ENCODE data around the gene RDH16.

The RDH16 gene

GRCh38 chr12:56957229-56958052 is at the start of gene RDH16:
Gene RDH16 (minus strand): TSS chr12:56957608. CDS start chr12:56957462, 146 bp downstream.
- DNase-seq, result no peak

GRCh38 chr12:57006809-57007475 is 49.5 kb upstream of the RDH16 start:
- no peak for DNase-seq

GRCh38 chr12:57005980-57006808 is 48.8 kb upstream of the RDH16 start, which contains the start of gene ZBTB39:
Gene ZBTB39 (minus strand): TSS chr12:57006546. CDS start chr12:57004917, 1,629 bp downstream.
- peak; percentile 77 for DNase-seq

GRCh38 chr12:57004651-57005050 is 47.2 kb upstream of the RDH16 start:
- DNase-seq, result no peak

GRCh38 chr12:57003395-57003794 is 46.0 kb upstream of the RDH16 start:
- DNase-seq, result no peak

GRCh38 chr12:57001448-57001906 is 44.1 kb upstream of the RDH16 start:
- peak; percentile 81 for DNase-seq

GRCh38 chr12:57000393-57000792 is 43.0 kb upstream of the RDH16 start:
- peak; percentile 39 for DNase-seq

GRCh38 chr12:56999456-56999855 is 42.0 kb upstream of the RDH16 start:
- DNase-seq, result no peak

- DNase-seq, result peak; percentile 79
Observed at GRCh38 chr12:56998981-56999380, 41.6 kb upstream of the RDH16 start.

GRCh38 chr12:56998316-56998715 is 40.9 kb upstream of the RDH16 start:
- no peak for DNase-seq

GRCh38 chr12:56996793-56997545 is 39.6 kb upstream of the RDH16 start:
- no peak for DNase-seq

- no peak for DNase-seq
Observed at GRCh38 chr12:56995930-56996496, 38.6 kb upstream of the RDH16 start.

- no peak for DNase-seq
Observed at GRCh38 chr12:56995201-56995929, 38.0 kb upstream of the RDH16 start.

- DNase-seq, result no peak
Observed at GRCh38 chr12:56994231-56994746, 36.9 kb upstream of the RDH16 start.

- DNase-seq, result no peak
Observed at GRCh38 chr12:56993346-56993745, 35.9 kb upstream of the RDH16 start.

GRCh38 chr12:56991319-56992246 is 34.2 kb upstream of the RDH16 start:
- no peak for DNase-seq

- no peak for DNase-seq
Observed at GRCh38 chr12:56990648-56991318, 33.4 kb upstream of the RDH16 start.

- DNase-seq, result no peak
Observed at GRCh38 chr12:56989861-56990610, 32.6 kb upstream of the RDH16 start.
